DMS 273 (cell line): ENCODE measurements around the gene PDE11A.
A peak's percentile ranks its signal among the peaks of the same experiment; 100 is the strongest.
"Not testable (repeated sequence)": the region's sequence is repeated elsewhere in the genome, so short reads cannot be mapped to it uniquely, and the experiment has no call there.

Experiments
- DNase-seq: peaks from one replicate; lab custom pipeline; 2025; ENCODE audit not compliant: unreplicated experiment; lab: John Stamatoyannopoulos, UW

The PDE11A gene

DNA sequence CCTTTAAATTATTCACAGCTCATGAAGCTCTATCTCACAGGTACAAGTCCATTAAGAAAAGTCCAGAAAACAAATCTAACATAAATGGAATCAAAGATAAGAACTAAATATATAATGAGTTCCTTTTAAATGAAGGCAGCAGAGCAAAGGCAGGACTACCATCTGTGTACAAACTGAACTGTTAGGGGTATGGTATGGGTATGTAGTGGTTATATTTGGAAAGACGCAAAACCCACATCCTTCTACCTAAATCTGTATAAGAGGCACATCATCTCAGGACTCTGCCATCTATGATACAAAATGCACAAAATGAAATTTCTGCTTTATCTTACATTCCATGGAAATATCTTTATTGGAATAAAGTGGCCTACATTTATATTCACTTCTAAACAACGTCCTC, 59.9 kb downstream of the PDE11A start:
- no peak for DNase-seq

DNA sequence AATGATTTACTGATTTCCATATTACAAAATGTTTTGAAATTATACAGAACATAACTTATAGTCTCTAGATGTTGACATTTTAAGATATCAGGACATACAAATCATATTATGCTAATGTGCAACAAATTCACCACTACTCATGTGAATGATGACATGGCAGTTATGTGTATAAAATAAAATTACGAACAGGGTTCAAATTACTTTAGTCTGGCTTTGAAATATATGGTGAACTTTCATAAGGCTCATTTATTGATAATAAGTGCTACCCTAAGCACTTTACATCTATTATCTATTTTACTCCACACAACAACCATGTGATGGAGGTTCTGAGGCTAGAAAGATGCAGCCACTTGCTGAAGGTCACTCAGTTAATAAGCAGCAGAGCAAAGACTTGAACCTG, 62.8 kb downstream of the PDE11A start:
- DNase-seq, result no peak

DNA sequence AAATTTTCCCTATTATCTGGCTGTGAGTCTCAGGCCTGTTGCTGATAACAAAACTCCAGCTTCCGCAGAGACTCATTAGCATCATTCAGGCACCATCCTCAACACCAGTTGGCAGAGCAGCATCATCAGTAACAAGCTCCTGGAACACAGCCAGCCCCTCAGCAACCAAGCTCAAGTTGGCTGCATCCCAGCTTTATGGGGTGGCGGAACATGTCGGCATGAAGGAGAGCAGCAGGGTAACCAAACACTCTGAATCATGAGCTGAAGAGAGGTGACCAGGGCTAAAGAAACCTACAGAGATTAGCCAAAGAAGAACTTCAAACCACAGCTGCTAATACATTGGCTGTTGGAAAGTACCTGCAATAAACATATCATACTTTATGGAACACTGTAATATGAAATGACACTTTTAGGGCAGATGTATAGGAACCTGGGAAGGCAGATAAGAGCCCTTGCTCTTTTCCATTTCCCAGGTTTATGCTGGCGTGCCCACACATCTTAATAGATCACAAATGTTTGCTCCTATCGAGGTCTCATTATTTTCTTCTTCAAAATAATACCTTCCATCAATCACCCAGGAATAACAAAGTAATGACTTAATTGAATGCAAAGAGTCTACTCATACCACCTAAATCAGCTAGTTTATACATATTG, 63.8 kb downstream of the PDE11A start:
- DNase-seq, result peak; percentile 98

DNA sequence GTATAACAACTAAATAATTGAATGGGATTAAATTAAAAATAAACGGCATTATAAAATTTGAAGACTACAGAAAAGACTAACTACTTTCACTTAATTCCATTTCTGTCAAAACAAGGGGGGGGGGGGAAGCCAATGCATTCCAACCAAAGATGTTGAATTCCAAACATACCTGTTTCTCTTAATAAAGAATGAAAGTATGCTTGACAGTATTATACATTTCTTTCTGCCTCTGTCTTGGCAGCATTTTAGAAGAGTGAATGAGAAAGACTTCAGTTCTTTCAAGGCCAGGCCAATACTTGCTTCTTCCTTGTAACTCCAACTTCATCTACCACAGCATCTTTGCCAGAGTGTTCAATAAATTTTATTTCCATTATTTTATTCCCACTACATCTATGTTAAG, 65.9 kb downstream of the PDE11A start:
- no peak for DNase-seq

DNA sequence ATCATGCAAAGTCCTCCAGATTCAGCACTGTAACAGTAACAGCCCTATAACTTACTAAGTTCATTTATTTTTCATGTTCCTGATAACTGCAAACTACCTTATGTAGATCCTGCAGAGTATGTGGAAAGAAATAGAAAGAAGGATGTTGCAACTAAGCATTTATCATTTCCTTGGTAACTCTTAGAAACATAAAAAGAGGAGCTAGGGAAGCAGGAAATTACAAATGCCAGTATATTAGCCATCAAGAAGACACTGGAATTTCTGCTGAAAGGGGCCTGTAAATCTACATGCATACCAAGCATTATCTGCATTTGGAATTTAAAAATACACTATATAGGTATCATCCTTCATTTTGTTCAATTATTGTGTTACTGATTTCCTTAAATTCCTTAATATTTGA, 66.8 kb downstream of the PDE11A start:
- DNase-seq, result no peak

DNA sequence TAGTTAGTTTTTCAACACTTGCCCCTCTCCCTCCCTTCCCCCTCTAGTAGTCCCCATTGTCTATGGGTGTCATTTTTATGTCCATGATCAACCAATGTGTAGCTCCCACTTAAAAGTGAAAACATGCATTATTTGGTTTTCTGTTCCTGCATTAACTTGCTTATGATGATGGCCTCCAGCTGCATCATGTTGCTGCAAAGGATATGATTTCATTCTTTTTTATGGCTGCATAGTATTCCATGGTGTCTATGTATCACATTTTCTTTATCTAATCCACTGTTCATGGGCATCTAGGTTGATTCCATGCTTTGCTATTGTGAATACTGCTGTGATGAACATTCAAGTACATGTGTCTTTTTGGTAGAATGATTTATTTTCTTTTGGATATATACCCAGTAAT, 70.5 kb downstream of the PDE11A start:
- DNase-seq, result no peak

DNA sequence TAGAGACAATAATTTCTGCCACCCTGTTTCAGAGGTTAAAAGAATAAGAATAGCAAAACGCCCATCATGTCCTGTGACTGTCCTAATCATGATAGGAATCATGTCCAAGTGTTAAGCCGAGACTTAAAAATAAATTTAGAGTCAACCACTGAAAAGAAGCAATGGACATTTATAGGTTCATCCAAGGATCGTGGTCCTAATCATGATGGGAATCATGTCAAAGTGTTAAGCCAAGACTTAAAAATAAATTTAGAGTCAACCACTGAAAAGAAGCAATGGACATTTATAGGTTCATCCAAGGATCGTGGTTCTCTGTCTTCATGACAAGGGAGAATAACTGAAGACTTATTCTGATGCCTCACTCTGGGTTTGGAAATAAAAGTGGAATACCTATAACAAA, 73.6 kb downstream of the PDE11A start:
- DNase-seq, result no peak

DNA sequence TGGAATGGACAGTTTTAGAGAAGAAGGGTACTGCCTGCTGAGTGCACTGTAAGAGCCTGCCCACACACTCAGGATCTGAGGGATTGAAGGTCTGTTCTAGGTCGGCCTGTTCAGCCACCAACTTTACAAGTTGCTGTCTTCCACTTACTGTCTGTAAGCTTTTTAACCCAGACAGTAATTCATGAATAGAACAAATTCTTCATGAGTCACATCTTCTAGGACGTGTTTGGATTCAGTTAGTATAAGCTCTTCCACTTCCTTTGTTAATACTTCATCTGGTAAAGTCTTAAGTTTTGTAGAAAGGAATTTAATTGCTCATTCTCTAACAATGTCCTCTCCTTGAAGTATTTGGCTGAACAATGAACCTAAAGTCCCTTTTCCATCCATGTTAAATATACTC, 74.6 kb downstream of the PDE11A start:
- DNase-seq, result no peak

DNA sequence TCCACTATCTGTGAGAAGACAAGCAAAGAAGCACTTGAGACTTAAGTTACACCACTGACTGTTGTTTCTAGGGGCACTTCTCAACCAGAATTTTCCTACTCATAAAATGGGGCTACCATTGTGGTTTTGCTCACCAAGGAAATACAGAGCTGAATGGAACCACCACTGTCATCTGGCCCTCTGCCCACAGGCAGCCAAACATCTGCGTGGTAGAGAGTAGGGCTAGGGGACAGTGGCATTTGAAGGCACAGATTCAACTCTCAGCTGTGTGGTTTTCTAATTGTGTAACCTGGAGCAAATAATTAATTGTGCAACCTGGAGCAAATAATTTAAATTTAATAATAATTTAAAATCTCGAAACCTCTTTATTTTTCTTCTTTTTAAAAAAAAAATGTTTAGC, 79.6 kb downstream of the PDE11A start:
- no peak for DNase-seq

DNA sequence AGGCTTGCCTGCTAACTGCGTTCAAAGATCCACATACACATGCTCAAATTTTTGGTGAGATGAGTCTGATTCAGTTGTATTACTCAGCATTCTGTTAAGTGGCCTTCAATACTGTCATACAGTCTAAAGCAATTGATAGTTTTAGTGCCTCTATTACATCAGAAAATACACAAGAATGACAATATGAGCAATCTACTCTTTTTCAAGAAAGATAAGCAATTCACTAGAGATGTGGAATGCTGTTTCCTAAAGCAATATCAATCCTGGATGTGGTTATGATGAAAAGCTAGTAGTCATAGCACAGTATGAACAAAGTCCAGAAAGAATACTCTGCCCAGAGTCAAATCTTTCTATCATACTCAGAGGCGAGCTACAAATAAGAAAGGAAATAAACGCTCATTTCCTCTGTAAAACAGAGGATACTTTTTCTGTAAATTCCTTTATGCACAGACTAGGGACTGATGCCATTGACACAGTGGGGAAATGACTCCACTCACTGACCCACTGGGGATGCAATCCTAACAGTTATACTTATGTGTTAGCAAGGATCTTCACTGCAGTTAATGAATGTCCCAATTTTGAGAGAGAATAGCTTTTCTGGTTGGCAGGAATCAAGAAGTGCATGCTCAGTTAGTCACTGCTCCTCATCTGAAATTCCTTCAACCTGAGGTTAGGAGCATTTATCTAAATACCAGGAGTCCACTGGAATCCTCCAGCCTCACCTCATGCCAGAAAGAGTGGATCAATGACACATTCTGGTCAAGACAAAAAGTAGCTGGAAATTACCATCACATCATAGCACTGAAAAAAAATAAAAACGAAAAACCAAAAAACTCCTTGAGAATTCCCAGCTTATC, 83.3 kb downstream of the PDE11A start:
- DNase-seq, result no peak

DNA sequence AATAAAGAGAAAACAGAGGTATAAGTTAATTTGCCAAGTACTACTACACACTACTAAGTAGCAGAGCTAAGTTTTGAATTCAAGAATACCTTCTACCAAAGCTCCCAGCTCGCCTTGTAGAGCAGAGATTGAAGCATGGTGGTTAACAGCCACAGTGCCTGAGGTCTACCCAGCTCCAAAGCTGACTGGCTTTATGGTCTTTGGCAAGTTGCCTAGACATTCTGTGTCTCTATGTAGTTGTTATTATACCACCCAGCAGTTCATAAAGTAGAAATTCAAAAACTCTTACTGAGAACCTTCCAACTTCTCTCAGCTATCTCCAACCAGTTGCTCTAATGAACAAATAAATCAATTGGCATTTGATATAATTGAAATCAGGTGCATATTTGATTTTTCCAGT, 87.8 kb downstream of the PDE11A start:
- peak; percentile 40 for DNase-seq

DNA sequence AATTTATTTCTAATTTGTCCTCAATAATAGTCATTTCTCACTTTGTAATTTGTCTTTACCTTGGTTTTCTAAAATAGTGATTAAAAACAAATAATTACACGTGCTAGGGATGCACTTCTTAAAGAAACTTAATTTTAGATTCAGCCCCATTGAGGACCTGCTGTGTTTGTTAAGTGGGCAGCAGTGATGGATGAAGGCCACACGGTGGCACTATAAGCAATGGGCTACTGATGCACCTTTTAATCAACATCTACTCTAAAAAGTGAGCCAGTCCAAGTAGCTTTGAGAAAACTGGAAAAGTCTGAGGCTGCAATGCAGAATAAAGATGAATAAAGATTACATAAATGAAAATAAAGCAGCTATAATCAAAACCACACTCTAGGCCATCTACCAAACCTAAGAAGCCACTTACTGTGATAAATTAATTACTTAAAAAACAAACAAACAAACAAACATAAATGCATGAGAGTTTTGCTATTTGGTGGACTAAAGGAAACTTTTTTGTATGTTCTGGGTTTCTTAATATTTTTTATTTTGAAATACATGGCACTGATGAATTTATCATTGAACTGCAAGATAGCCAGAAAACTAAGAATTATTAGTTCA, 89.3 kb downstream of the PDE11A start:
- DNase-seq, result peak; percentile 74

DNA sequence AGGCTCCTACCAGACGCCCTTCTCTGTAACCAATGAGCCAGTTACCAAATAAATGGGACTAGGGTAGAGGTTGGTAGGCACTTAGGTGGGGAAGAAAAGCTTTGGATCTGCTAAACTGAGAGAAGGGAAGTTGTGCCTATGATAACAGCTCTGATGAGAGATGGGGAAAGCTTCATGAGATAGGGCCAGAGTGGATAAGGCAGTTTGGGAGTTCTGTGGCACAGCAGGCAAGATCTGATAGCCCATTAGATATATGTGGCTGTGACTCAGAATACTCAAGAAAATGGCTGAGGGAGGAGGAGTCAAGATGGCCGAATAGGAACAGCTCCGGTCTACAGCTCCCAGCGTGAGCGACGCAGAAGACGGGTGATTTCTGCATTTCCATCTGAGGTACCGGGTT, 99.8 kb downstream of the PDE11A start:
- no peak for DNase-seq

DNA sequence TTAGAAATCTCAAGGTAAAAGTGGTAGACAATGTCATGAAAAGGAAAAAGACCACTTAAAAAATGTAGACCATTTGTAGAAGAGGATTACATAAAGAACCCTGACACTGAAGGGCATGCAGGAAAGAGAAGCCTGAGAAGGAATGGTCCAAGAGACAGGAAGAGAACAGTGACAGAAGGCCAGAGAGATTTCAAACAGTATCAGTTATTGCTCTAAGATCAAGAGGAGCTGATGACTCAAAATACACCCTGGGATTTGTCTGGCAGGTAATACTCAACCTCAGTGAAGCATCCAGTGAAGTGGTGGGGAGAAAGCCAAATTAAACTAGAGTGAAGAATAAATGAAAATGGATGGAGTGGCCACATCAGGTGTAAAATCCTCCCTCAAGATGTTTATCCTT, 100.5 kb downstream of the PDE11A start:
- DNase-seq, result no peak

DNA sequence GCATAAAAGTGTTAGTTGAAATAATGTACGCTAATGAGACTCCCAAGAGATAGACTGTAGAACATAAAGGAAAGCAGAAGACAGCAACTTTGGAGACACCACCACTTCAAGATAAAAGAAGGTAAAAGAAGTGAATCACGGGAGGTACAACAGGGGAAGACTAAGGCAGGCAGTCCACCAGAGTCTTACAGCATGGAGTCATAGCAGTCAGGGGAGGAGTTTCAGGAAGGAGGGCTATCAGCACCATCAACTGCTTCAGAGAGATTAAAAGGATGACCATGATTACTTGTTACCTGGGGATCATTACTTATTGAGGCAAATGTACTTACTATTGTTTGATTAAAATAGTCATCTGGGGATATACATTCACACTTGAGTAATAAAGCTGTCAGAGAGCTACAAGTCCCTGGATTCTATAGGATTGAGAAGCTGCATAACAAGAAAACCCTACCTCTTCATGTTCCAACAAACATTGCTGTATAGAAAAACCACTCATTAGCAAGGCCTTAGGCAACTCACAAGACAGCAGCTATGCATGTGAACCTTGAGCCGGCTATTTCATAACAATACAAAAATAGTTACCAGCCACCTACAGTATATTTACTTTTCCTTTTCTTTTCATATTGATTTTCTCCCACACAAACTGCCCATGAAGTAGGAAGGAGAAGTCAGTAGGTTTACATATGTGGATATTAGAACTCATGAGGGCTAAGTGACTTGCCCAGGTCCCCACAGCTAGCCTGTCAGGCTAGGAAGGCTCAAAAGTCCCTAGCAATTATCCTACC, 101.7 kb downstream of the PDE11A start:
- no peak for DNase-seq

DNA sequence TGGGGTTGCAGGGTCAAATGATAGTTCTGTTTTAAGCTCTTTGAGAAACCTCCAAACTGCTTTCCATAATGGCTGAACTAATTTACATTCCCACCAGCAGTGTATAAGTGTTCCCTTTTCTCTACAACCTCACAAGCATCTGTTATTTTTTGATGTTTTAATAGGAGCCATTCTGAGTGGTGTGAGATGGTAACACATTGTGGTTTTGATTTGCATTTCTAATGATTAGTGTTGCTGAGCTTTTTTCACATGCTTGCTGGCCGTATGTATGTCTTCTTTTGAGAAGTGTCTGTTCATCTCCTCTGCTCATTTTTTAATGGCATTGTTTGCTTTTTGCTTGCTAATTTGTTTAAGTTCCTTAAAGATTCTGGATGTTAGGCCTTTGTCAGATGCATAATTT, 107.7 kb downstream of the PDE11A start:
- no peak for DNase-seq

DNA sequence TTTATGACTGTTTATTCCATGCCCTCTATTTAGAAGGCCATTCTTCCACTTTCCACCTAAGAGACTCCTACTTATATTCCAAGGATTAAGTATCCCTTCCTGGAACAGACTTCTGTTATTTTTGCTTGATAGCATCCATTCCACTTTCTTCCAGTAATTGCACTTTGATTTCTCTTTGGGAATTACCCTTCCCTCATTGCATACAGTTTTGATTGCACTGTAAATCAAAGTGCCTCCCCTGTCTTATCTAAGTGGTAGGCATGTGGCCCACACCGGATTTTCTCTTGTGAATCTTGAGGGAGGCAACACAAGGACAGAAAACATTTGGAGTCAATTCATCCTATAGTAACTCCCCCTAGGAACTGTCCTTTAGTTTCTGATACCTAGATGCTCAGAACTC, 120.4 kb downstream of the PDE11A start:
- no peak for DNase-seq

DNA sequence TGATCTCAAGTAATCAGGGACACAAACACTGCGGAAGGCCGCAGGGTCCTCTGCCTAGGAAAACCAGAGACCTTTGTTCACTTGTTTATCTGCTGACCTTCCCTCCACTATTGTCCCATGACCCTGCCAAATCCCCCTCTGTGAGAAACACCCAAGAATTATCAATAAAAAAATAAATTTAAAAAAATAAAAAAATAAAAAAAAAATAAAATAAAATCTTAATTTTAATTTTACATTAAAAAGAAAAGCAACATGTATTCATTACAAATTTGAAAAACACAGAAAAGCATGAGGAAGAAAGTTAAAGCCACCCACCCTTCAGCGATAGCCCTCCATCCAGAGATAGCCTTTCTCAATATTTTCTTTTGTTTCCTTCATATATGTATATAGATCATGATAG, 125.0 kb downstream of the PDE11A start:
- DNase-seq, result not testable (repeated sequence)

DNA sequence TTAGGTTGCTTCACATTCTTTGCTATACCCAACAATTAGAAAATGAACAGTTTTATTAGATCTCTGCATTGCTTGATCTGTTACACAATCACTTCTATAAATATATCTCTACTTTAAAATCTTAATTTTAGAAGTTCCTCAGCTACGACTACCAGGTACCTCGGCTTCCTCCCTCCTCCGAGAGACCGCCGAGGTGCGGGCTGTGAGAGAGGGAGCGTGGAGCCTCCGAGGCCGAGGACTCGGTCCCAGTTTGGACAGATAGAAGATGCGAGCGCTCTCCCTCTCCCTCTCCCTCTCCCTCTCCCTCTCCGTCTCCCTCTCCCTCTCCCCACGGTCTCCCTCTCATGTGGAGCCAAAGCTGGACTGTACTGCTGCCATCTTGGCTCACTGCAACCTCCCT, 128.0 kb downstream of the PDE11A start:
- DNase-seq, result not testable (repeated sequence)

DNA sequence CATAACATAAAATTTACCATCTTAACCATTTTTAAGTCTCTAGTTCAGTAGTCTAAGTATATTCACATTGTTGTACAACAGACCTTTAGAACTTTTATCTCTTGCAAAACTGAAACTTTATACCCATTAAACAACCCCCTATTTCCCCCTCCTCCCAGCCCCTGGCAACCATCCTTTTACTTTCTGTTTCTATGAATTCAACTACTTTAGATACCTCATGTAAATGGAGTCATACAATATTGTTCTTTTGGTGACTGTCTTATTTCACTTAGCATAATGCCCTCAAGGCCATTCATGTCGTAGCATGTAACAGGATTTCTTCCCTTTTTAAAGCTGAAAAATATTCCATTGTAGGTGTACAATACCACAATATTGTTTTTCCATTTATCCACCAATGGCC, 129.8 kb downstream of the PDE11A start:
- no peak for DNase-seq

DNA sequence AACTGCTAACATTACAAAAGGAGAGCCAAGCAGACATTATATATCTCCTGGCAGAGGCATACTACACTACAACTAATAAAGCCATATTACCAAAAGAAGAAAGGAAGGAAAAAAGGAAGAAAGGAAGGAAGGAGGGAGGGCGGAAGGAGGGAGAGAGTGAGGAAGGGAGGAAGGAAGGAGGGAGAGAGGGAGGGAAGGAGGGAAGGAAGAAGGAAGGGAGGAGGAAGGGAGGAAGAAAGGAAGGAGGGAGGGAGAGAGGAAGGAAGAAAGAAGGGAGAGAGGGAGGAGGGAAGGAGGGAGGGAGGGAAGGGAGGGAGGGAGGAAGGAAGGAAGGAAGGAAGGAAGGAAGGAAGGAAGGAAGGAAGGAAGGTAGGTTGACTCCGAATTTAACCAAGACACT, 133.4 kb downstream of the PDE11A start:
- no peak for DNase-seq

DNA sequence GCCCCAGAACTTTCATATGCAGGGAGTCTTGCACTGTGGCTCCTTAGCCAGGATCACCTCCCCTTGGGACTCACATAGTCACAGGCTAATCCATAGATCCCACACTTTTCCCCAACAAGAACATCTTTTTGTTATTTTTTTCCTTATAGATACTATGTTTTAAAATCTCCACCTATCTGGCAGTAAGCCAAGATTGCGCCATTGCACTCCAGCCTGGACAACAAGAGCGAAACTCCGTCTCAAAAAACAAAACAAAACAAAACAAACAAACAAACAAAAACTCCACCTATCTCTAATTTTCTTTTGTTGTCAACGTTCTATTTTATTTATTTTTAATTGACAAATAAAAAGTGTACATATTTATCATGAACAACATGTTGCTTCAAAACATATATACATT, 141.7 kb downstream of the PDE11A start:
- no peak for DNase-seq
